Gastroesophageal sphincter (tissue), 3 donors: Measurements from ENCODE around the gene FER.

Experiments
- CTCF ChIP-seq, 4 experiments: fragments of 200-600 bp in 2 of 4; fragments of 450-650 bp in 2 of 4; sonication (generic) in 1 of 4; IDR thresholded peaks; one replicate each; pipeline ENCODE4 v1.5.1; 2017 to 2019; ENCODE audit warnings: antibody characterized with exemption in 4 of 4, mild to moderate bottlenecking in 2 of 4, moderate library complexity in 2 of 4
- EP300 ChIP-seq: sonication (generic); formaldehyde crosslinking; IDR thresholded peaks from one replicate; pipeline ENCODE4 v1.6.1; 2017; ENCODE audit warnings: antibody characterized with exemption, mild to moderate bottlenecking
- POLR2A ChIP-seq, 2 donors: fragments of 450-650 bp; IDR thresholded peaks; one replicate each; pipeline ENCODE4 v1.6.1; 2017; ENCODE audit warnings: antibody characterized with exemption in 2 of 2, mild to moderate bottlenecking in 2 of 2, moderate library complexity in 1 of 2
- POLR2AphosphoS5 ChIP-seq: sonication (generic); formaldehyde crosslinking; IDR thresholded peaks from one replicate; pipeline ENCODE4 v1.6.1; 2017; ENCODE audit warnings: antibody characterized with exemption

- TF ChIP-seq CTCF (IDR thresholded peaks at IDR 0.05) (no peak), EP300 (no peak), POLR2AphosphoS5 (no peak), POLR2A (IDR thresholded peaks at IDR 0.05) (no peak)
Measured at GRCh38 chr5:109113608-109114007, 365.9 kb downstream of the FER start.
